IPS-NIHi7 (cell line): ENCODE results near the gene RGL1.

ENCODE experiments used
- DNase-seq: peaks from one replicate; pipeline ENCODE4 v3.0.0; 2012; ENCODE audit warnings: mixed read lengths; ENCODE audit errors: extremely low spot score

RGL1 gene

GRCh38 chr1:183916574-183916973, 111.7 kb downstream of the RGL1 start:
- DNase-seq, result no peak

GRCh38 chr1:183918589-183918988, 113.7 kb downstream of the RGL1 start:
- no peak for DNase-seq

GRCh38 chr1:183920651-183921050, 115.7 kb downstream of the RGL1 start:
- DNase-seq, result no peak

- DNase-seq, result no peak
Observed at GRCh38 chr1:183922197-183922596, 117.3 kb downstream of the RGL1 start.

- DNase-seq, result no peak
Observed at GRCh38 chr1:183925947-183926346, 121.0 kb downstream of the RGL1 start.

- no peak for DNase-seq
Observed at GRCh38 chr1:183926983-183927382, 122.1 kb downstream of the RGL1 start.

- no peak for DNase-seq
Observed at GRCh38 chr1:183931646-183932271, 126.8 kb downstream of the RGL1 start.

GRCh38 chr1:183932412-183932811, 127.5 kb downstream of the RGL1 start:
- no peak for DNase-seq

GRCh38 chr1:183933528-183934179, 128.7 kb downstream of the RGL1 start:
- no peak for DNase-seq

GRCh38 chr1:183934314-183934713, 129.4 kb downstream of the RGL1 start:
- DNase-seq, result no peak

- DNase-seq, result no peak
Observed at GRCh38 chr1:183936009-183936408, 131.1 kb downstream of the RGL1 start.

- DNase-seq, result no peak
Observed at GRCh38 chr1:183936791-183937190, 131.9 kb downstream of the RGL1 start.

GRCh38 chr1:183937611-183938010, 132.7 kb downstream of the RGL1 start:
- no peak for DNase-seq

GRCh38 chr1:183941001-183941400, 136.1 kb downstream of the RGL1 start:
- DNase-seq, result no peak

- DNase-seq, result no peak
Observed at GRCh38 chr1:183942933-183943693, 138.2 kb downstream of the RGL1 start.

GRCh38 chr1:183945428-183946319, 140.8 kb downstream of the RGL1 start:
- peak; percentile 63 for DNase-seq

- DNase-seq, result no peak
Observed at GRCh38 chr1:183946320-183946613, 141.3 kb downstream of the RGL1 start.

- DNase-seq, result no peak
Observed at GRCh38 chr1:183947988-183948387, 143.1 kb downstream of the RGL1 start.

GRCh38 chr1:183952101-183952500, 147.2 kb downstream of the RGL1 start:
- no peak for DNase-seq

GRCh38 chr1:183953031-183953430, 148.1 kb downstream of the RGL1 start:
- no peak for DNase-seq

GRCh38 chr1:183954496-183954895, 149.6 kb downstream of the RGL1 start:
- no peak for DNase-seq

GRCh38 chr1:183956559-183957188, 151.8 kb downstream of the RGL1 start:
- DNase-seq, result peak; percentile 41
